Limb (tissue), 2 donors: ENCODE data around the gene TRAPPC12.
A peak's percentile ranks its signal among the peaks of the same experiment; 100 is the strongest.

ENCODE experiments used
- DNase-seq, 2 donors: peaks; one replicate each; pipeline ENCODE4 v3.0.0-alpha.2; 2016; ENCODE audit errors: extremely low spot score in 2 of 2

The TRAPPC12 gene

GRCh38 chr2:3468296-3468988 is 88.9 kb downstream of the TRAPPC12 start:
- no peak for DNase-seq

- DNase-seq: no peak
Observed at GRCh38 chr2:3469486-3469885, 90.0 kb downstream of the TRAPPC12 start.

GRCh38 chr2:3470166-3470651 is 90.7 kb downstream of the TRAPPC12 start:
- DNase-seq: no peak

GRCh38 chr2:3470856-3471737 is 91.6 kb downstream of the TRAPPC12 start:
- no peak for DNase-seq

GRCh38 chr2:3472296-3472695 is 92.8 kb downstream of the TRAPPC12 start:
- no peak for DNase-seq

- no peak for DNase-seq
Observed at GRCh38 chr2:3472966-3473365, 93.5 kb downstream of the TRAPPC12 start.

GRCh38 chr2:3475771-3476170 is 96.3 kb downstream of the TRAPPC12 start:
- no peak for DNase-seq

- no peak for DNase-seq
Observed at GRCh38 chr2:3476321-3476984, 97.0 kb downstream of the TRAPPC12 start.

GRCh38 chr2:3476985-3477327 is 97.5 kb downstream of the TRAPPC12 start:
- DNase-seq: no peak

- no peak for DNase-seq
Observed at GRCh38 chr2:3478846-3479385, 99.4 kb downstream of the TRAPPC12 start.

- DNase-seq: no peak
Observed at GRCh38 chr2:3479430-3480320, 100.2 kb downstream of the TRAPPC12 start.

GRCh38 chr2:3480352-3481010 is 101.0 kb downstream of the TRAPPC12 start:
- no peak for DNase-seq

- no peak for DNase-seq
Observed at GRCh38 chr2:3481011-3481400, 101.5 kb downstream of the TRAPPC12 start.

- no peak for DNase-seq
Observed at GRCh38 chr2:3481736-3482362, 102.4 kb downstream of the TRAPPC12 start.

- no peak for DNase-seq
Observed at GRCh38 chr2:3482363-3482821, 102.9 kb downstream of the TRAPPC12 start.

- DNase-seq: peak; percentile 76 to 91
Observed at GRCh38 chr2:3483227-3483985, 103.9 kb downstream of the TRAPPC12 start.

GRCh38 chr2:3483986-3484960 is 104.8 kb downstream of the TRAPPC12 start:
- peak in 1 of 2 donors; percentile 19 for DNase-seq

- peak in 1 of 2 donors; percentile 11 for DNase-seq
Observed at GRCh38 chr2:3485166-3485565, 105.7 kb downstream of the TRAPPC12 start.
